Measurements from ENCODE around the gene SLC4A7.

- TF ChIP-seq CTCF (IDR thresholded peaks at IDR 0.05 in 4 of 5, conservative IDR thresholded peaks at IDR 0.05 in 1 of 5), result no peak
- no peak for TF ChIP-seq POLR2A (IDR thresholded peaks at IDR 0.05)
Observed at GRCh38 chr3:27458929-27459328, 25.3 kb downstream of the SLC4A7 start.

All from gastrocnemius medialis (tissue), 4 donors.